ENCODE results near the gene IFI35.
"Not testable (repeated sequence)": the region's sequence is repeated elsewhere in the genome, so short reads cannot be mapped to it uniquely, and the experiment has no call there.

Gene IFI35

GRCh38 chr17:43006639-43007551, at the start of gene IFI35:
IFI35 (plus strand) TSS chr17:43006784; CDS start chr17:43006948, 164 bp downstream.
- DNase-seq, result peak; percentile 37

- peak; percentile 77 for DNase-seq
Observed at GRCh38 chr17:42964161-42964932, 42.2 kb upstream of the IFI35 start, which contains the start of gene AARSD1. AARSD1 (minus strand) TSS chr17:42964454; CDS start chr17:42964440, 14 bp downstream.

GRCh38 chr17:42967925-42968324, 38.7 kb upstream of the IFI35 start:
- no peak for DNase-seq

- no peak for DNase-seq
Observed at GRCh38 chr17:42969001-42969581, 37.5 kb upstream of the IFI35 start.

- no peak for DNase-seq
Observed at GRCh38 chr17:42971589-42971988, 35.0 kb upstream of the IFI35 start.

GRCh38 chr17:42973323-42973722, 33.3 kb upstream of the IFI35 start:
- DNase-seq, result not testable (repeated sequence)

- no peak for DNase-seq
Observed at GRCh38 chr17:42975265-42975664, 31.3 kb upstream of the IFI35 start.

GRCh38 chr17:42975701-42976100, 30.9 kb upstream of the IFI35 start:
- DNase-seq, result not testable (repeated sequence)

GRCh38 chr17:42979511-42980273, 26.9 kb upstream of the IFI35 start, which contains the start of gene PTGES3L:
PTGES3L (minus strand) TSS chr17:42980080; CDS start chr17:42980053, 27 bp downstream.
- peak; percentile 41 for DNase-seq

GRCh38 chr17:42980274-42980765, 26.3 kb upstream of the IFI35 start, which contains the start of gene RUNDC1:
RUNDC1 (plus strand) TSS chr17:42980565; CDS start chr17:42980577, 12 bp downstream.
- DNase-seq, result peak; percentile 41

GRCh38 chr17:42980766-42981397, 25.7 kb upstream of the IFI35 start:
- DNase-seq, result peak; percentile 9

- DNase-seq, result no peak
Observed at GRCh38 chr17:42982266-42982665, 24.3 kb upstream of the IFI35 start.

GRCh38 chr17:42985225-42985624, 21.4 kb upstream of the IFI35 start:
- no peak for DNase-seq

- DNase-seq, result no peak
Observed at GRCh38 chr17:42989141-42989540, 17.4 kb upstream of the IFI35 start.

GRCh38 chr17:42989726-42990652, 16.6 kb upstream of the IFI35 start:
- no peak for DNase-seq

GRCh38 chr17:42991471-42991870, 15.1 kb upstream of the IFI35 start:
- DNase-seq, result no peak

GRCh38 chr17:42992872-42993271, 13.7 kb upstream of the IFI35 start:
- no peak for DNase-seq

- not testable (repeated sequence) for DNase-seq
Observed at GRCh38 chr17:42993913-42994312, 12.7 kb upstream of the IFI35 start.

- no peak for DNase-seq
Observed at GRCh38 chr17:42997390-42997983, 9.1 kb upstream of the IFI35 start.
